CD4-positive, alpha-beta T cell (primary cell): ENCODE measurements around the gene SKIDA1. TPM values are rescaled to one million over a fixed set of nuclear protein-coding genes. Genes with fewer than 3 reads are reported as not detected.
"Not testable (repeated sequence)": the region's sequence is repeated elsewhere in the genome, so short reads cannot be mapped to it uniquely, and the experiment has no call there.

ENCODE experiments used
- ATAC-seq: fragments of 200-7000 bp; cut with Tn5 transposase; one replicate; pipeline ENCODE4 v1.10.0; 2022; ENCODE audit warnings: mild to moderate bottlenecking; ENCODE audit not compliant: poor library complexity
- CTCF ChIA-PET: fragments of 350-600 bp; sonication (Branson Sonifier 250); formaldehyde crosslinking; loops from one replicate; lab custom pipeline; 2021; ENCODE audit warnings: antibody characterized with exemption, inconsistent platforms; lab: Charles Lee
- POLR2A ChIA-PET: fragments of 350-600 bp; sonication (Branson Sonifier 250); formaldehyde crosslinking; loops from one replicate; lab custom pipeline; 2021; ENCODE audit warnings: antibody characterized with exemption, inconsistent platforms; lab: Charles Lee
- DNase-seq, 14 experiments: peaks; one replicate each; pipeline ENCODE4 v3.0.0-alpha.2; 2013 to 2020; ENCODE audit warnings: mixed read lengths in 2 of 14
- H3K27ac ChIP-seq, 2 donors: one replicate each; pipeline versions ENCODE4 v1.5.1 to v1.7.0; 2013; ENCODE audit warnings: low read length in 2 of 2, low read depth in 1 of 2, mild to moderate bottlenecking in 1 of 2
- H3K27me3 ChIP-seq, 2 experiments: 1 replicate in 1 of 2; 2 replicates in 1 of 2; pipeline versions ENCODE4 v1.6.1 to v1.7.0; 2013; ENCODE audit warnings: low read length in 2 of 2, control low read depth in 1 of 2, mild to moderate bottlenecking in 1 of 2, moderate library complexity in 1 of 2; ENCODE audit not compliant: insufficient read depth in 2 of 2, control insufficient read depth in 1 of 2
- H3K36me3 ChIP-seq: one replicate; pipeline ENCODE4 v1.6.1; 2013; ENCODE audit warnings: low read length, control low read depth; ENCODE audit not compliant: insufficient read depth
- H3K4me1 ChIP-seq: one replicate; pipeline ENCODE4 v1.6.1; 2013; ENCODE audit warnings: low read length, control low read depth; ENCODE audit not compliant: insufficient read depth
- H3K4me3 ChIP-seq: one replicate; pipeline ENCODE4 v1.5.1; 2013; ENCODE audit warnings: mild to moderate bottlenecking, low read length, moderate library complexity
- H3K9me3 ChIP-seq, 2 experiments: 1 replicate in 1 of 2; 2 replicates in 1 of 2; pipeline versions ENCODE4 v1.6.1 to v1.7.0; 2013; ENCODE audit warnings: low read length in 2 of 2, mild to moderate bottlenecking in 2 of 2, control low read depth in 1 of 2, moderate library complexity in 1 of 2; ENCODE audit not compliant: control insufficient read depth in 1 of 2, insufficient read depth in 1 of 2
- H3K27ac Mint-ChIP-seq: one replicate; pipeline ENCODE4 v1.8.0; 2020; ENCODE audit warnings: mixed read lengths
- H3K27me3 Mint-ChIP-seq: one replicate; pipeline ENCODE4 v1.8.0; 2021; ENCODE audit warnings: mixed read lengths
- H3K36me3 Mint-ChIP-seq: one replicate; pipeline ENCODE4 v1.8.0; 2021; ENCODE audit warnings: low read depth, mixed read lengths
- H3K4me1 Mint-ChIP-seq: one replicate; pipeline ENCODE4 v1.8.0; 2021; ENCODE audit warnings: low read depth, mixed read lengths
- H3K4me3 Mint-ChIP-seq: one replicate; pipeline ENCODE4 v1.8.0; 2020; ENCODE audit warnings: mild to moderate bottlenecking, mixed read lengths
- H3K9me3 Mint-ChIP-seq: one replicate; pipeline ENCODE4 v1.8.0; 2020; ENCODE audit warnings: mixed read lengths
- CTCF ChIP-seq: fragments of 200-600 bp; IDR thresholded peaks from one replicate; pipeline ENCODE4 v1.8.0; 2022; ENCODE audit warnings: antibody characterized with exemption, mild to moderate bottlenecking
- intact Hi-C, 2 experiments: fragments of 100-400 bp; cut with DNase I in 1 of 2; cut with micrococcal nuclease in 1 of 2; formaldehyde crosslinking; loops; one replicate each; pipeline versions ENCODE4 v1.15.1 to v1.9.0; 2023 to 2025; cut with DNase I, micrococcal nuclease
- total RNA-seq, 174 experiments: library from RNA in 2 of 174; stranded (reverse) in 2 of 174; gene quantifications; one replicate each; pipeline ENCODE4 v1.2.3 and lab custom pipeline; 2021 to 2026

Gene SKIDA1
- total RNA-seq, 2 experiments from 2014 or later = 0.22 to 0.25 TPM

DNA sequence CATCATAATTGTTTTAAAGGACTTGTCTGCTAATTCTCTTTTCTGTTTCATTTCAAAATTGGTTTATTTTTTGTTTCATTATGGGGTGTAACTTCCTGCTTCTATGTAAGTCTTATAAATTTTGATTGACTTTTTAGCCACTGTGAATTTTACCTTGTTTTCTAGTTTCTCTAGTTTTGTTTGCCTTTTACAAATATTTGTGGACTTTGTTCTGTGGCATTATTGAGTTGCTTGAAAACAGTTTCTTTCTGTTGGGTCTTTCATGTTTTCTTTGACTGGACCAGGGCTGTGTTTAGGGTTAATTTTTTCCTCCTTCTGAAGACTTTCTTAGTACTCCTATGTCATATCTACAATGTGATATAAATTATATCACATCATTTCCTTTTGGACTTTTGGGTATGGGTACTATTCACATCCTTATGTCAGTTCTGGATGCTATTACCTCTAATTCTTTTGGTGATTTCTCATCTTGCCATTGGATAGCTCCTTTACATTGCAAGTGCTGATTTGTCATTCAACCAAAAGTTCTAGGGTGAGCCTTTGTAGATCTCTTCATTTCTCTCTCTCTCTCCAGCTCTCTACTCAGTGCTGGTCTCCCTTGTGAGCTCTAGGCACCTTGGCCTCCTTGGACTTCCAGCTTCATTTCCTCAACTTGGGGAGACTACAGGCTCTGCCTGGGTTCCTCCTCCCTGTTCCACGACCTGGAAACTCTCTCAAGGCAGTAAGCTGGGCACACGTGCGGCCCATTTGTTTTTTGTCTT is 45.5 kb upstream of the SKIDA1 start:
- no peaks in the 10 kb centered on the region for H3K9me3 Mint-ChIP-seq
- ChIA-PET CTCF (no interaction called here), POLR2A (no interaction called here)

DNA sequence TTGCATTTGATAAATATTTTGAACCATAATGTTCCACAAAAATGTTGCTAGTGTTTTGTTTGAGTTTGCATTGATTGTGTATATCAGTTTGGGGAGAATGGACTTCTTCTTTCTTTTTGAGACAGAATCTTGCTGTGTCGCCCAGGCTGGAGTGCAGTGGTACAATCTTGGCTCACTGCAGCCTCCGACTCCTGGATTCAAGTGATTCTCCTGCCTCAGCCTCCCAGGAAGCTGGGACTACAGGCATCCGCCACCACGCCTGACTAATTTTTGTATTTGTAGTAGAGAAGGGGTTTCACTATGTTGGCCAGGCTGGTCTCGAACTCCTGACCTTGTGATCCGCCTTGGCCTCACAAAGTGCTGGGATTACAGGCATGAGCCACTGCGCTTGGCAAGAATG is 33.5 kb upstream of the SKIDA1 start:
- DNase-seq, H3K27me3 Mint-ChIP-seq: not testable (repeated sequence)

More for the DNA sequence above, 45.5 kb upstream of the SKIDA1 start:
- Histone ChIP-seq H3K27ac (no peak overlapping the region), H3K4me3 (no peak overlapping the region), H3K4me1 (peaks cover 12% of the 10 kb centered on the region), H3K9me3 (no peaks in the 10 kb centered on the region), H3K27me3 (no peaks in the 10 kb centered on the region), H3K36me3 (peaks cover 7% of the 10 kb centered on the region)
- H3K27ac Mint-ChIP-seq = peak overlapping the region; percentile 1
- H3K4me1 Mint-ChIP-seq = peaks cover 65% of the 10 kb centered on the region
- DNase-seq (no peak), ATAC-seq (no peak)
- H3K36me3 Mint-ChIP-seq = peaks cover 69% of the 10 kb centered on the region
- intact Hi-C loops = no loop called here
- H3K4me3 Mint-ChIP-seq = no peak overlapping the region
- H3K27me3 Mint-ChIP-seq = no peaks in the 10 kb centered on the region
- no peak for TF ChIP-seq CTCF

DNA sequence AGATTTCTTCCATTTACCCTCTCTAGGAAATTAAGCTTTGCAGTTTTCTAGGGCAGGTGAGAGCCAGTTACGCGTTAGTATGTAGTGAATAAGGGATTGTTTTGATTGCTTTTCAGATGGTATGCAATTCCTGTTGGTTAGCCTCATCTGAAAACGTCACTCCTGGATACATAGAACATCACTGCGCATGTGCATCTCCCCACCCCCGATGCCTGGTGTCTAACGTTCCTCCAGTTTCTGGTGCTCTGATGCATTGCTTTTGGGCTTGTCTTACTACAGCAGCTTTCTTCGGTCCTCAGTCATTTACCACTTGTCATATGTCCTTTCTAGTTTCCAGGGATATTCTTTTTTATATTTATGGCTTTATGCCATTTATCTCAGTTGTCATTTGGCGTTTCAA is 31.0 kb upstream of the SKIDA1 start:
- Histone ChIP-seq H3K9me3 (no peaks in the 10 kb centered on the region), H3K4me3 (no peak overlapping the region), H3K36me3 (peaks cover 60% of the 10 kb centered on the region), H3K27me3 (no peaks in the 10 kb centered on the region), H3K4me1 (no peaks in the 10 kb centered on the region), H3K27ac (no peak overlapping the region)
- Mint-ChIP-seq H3K36me3 (peaks cover 89% of the 10 kb centered on the region), H3K4me1 (peaks cover 45% of the 10 kb centered on the region), H3K4me3 (no peak overlapping the region), H3K27ac (no peak overlapping the region), H3K27me3 (no peaks in the 10 kb centered on the region), H3K9me3 (no peaks in the 10 kb centered on the region)
- ATAC-seq (no peak), DNase-seq (no peak)
- no peak for TF ChIP-seq CTCF
- POLR2A ChIA-PET = no interaction called here
- CTCF ChIA-PET = interaction anchor here (0.6 kb wide), 2 partner anchors 60 to 169 kb away, joined by 3 read pairs; no protein-coding TSS in a partner anchor
- intact Hi-C loops = loop anchor here in 1 of 2 experiments (10.0 kb wide), 1 partner anchor 58 kb away; no protein-coding TSS in a partner anchor

More for the DNA sequence above, 33.5 kb upstream of the SKIDA1 start:
- Mint-ChIP-seq H3K36me3 (peaks cover 80% of the 10 kb centered on the region), H3K4me1 (peaks cover 44% of the 10 kb centered on the region)
- H3K9me3 ChIP-seq, ATAC-seq, H3K27ac Mint-ChIP-seq, H3K4me3 ChIP-seq, CTCF ChIA-PET, H3K27me3 ChIP-seq, H3K4me1 ChIP-seq, POLR2A ChIA-PET, H3K27ac ChIP-seq, H3K9me3 Mint-ChIP-seq, H3K4me3 Mint-ChIP-seq: not testable (repeated sequence)
- H3K36me3 ChIP-seq = peaks cover 53% of the 10 kb centered on the region
- intact Hi-C loops = loop anchor here in 1 of 2 experiments (10.0 kb wide), 1 partner anchor 56 kb away; no protein-coding TSS in a partner anchor
